ENCODE results near the gene NES. TPM values are rescaled to one million over a fixed set of nuclear protein-coding genes. Genes with fewer than 3 reads are reported as not detected.

The NES gene
- polyA plus RNA-seq, 1 of the 3 experiments (the other 2 are of a cell fraction): 15.8 TPM

DNA sequence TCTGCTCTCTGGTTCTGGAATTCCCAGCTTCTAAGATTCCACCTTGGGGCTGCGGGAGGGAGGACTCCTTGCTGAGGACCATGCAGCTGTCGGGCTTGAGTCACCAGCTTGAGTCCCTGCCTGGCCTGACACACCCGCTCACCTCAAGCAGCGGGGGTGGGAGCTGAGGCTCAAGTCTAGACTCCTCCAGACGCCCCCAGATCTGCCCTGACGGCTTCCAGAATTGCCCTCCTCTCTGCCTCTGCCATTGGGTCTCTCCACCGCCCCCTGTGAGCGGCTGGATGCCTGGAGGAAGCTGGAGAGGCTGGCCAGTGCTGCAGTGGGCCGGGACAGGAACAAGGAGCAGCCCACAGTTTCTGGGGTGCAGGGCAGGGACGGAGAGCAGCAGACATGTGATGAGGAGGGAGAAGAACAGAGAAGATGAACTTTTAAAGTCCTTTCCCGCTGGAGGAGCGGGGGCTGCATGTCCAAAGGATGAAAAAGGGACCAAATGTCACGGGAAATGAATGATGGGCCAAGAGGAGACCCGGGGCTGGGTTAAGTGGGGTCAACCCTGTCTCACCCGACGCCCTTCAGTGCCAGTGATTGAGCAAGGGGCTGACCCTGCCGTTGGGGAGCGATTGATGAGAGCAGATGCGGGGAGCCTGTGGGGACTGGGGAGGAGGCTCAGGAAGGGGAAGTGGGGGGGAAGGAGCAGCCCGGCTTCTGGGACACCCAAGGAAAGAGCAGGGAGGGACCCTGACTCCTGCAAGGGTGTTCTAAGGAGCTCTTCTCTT is 14.6 kb upstream of the NES start:
- H4K20me1 ChIP-seq (ENCODE audit: insufficient read depth): no peaks in the 10 kb centered on the region
- no peak for DNase-seq
- no peaks in the 10 kb centered on the region for H3K9me3 ChIP-seq
- no peak overlapping the region for H2AFZ ChIP-seq (ENCODE audit: low read depth)
- H3K4me3 ChIP-seq (ENCODE audit: low read depth in 2 of 2, low read length in 1 of 2): no peak overlapping the region
- H3K9me2 ChIP-seq: no peaks in the 10 kb centered on the region
- peaks cover 15% of the 10 kb centered on the region for H3F3A ChIP-seq (replicated peaks; ENCODE audit: insufficient read depth)
- H3K79me2 ChIP-seq (ENCODE audit: insufficient read depth): no peaks in the 10 kb centered on the region
- ChIA-PET POLR2A (interaction anchor here (1.0 to 4.3 kb wide), 4 partner anchors 10 to 37 kb away, joined by 3 to 57 read pairs (median 16); partner anchors contain the start of genes CRABP2, ISG20L2 and METTL25B), CTCF (interaction anchor here (1.2 to 45.5 kb wide), 9 partner anchors 13 to 236 kb away, joined by 4 to 2702 read pairs (median 71); partner anchors contain the start of genes CRABP2, INSRR, ISG20L2 and METTL25B)
- peak overlapping the region; percentile 41; the same call in 1 of the 2 replicates for H3K4me2 ChIP-seq
- H3K27ac ChIP-seq (ENCODE audit: low read depth in 2 of 2, low read length in 1 of 2): peak overlapping the region in 1 of 2 experiments; percentile 86; a peak in 2 of 4 replicates
- peak; percentile 7; the same call in 1 of the 2 replicates for TF ChIP-seq SMC3 (IDR thresholded peaks at IDR 0.05; ENCODE audit: low read depth, low read length)
- TF ChIP-seq YY1 (IDR thresholded peaks at IDR 0.05; ENCODE audit: low read depth): no peak
- peaks cover 14 to 58% of the 10 kb centered on the region in 2 experiments; a peak in 3 of 4 replicates for H3K4me1 ChIP-seq (ENCODE audit: control insufficient read depth in 1 of 2, insufficient read depth in 2 of 2, low read depth in 1 of 2, low read length in 1 of 2)
- WGBS (ENCODE audit: low lambda C conversion rate): 75% methylated on average over 16 of the region's 20 CpGs
- H3K27me3 ChIP-seq (ENCODE audit: insufficient read depth): no peaks in the 10 kb centered on the region
- no peak overlapping the region for H3K9ac ChIP-seq
- H3K36me3 ChIP-seq (replicated peaks in 1 of 2; ENCODE audit: control insufficient read depth in 1 of 2, insufficient read depth in 2 of 2, low read length in 1 of 2): no peaks in the 10 kb centered on the region

DNA sequence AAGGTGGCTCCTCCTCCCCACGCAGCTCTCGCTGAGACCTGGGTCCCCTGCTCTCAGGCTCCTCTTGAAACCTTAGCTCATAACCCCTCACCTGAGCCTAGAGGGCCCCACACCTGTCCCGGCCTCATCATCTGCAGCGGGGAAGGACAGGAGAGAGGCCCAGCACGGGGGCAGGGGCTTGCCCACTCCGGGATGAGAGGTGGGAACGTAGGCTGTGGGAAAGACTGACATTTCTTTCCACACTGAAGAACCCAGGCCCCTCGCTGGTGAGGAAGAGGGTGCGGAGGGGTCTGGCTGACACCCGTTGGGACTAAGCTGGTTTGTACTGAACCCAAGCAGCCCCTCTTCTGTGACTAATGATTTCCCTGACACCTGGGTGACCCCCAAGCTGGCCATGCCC is 14.0 kb upstream of the NES start:
- Histone ChIP-seq H3K4me3 (ENCODE audit: low read depth in 2 of 2, low read length in 1 of 2) (no peak overlapping the region), H3K27me3 (ENCODE audit: insufficient read depth) (no peaks in the 10 kb centered on the region), H3K79me2 (ENCODE audit: insufficient read depth) (no peaks in the 10 kb centered on the region), H3K4me2 (no peak overlapping the region), H2AFZ (ENCODE audit: low read depth) (no peak overlapping the region), H3K27ac (ENCODE audit: low read depth in 2 of 2, low read length in 1 of 2) (peak overlapping the region in 1 of 2 experiments; percentile 86; a peak in 2 of 4 replicates), H3K9me3 (no peaks in the 10 kb centered on the region), H3K9ac (no peak overlapping the region), H3K36me3 (replicated peaks in 1 of 2; ENCODE audit: control insufficient read depth in 1 of 2, insufficient read depth in 2 of 2, low read length in 1 of 2) (no peaks in the 10 kb centered on the region), H4K20me1 (ENCODE audit: insufficient read depth) (no peaks in the 10 kb centered on the region), H3K9me2 (no peaks in the 10 kb centered on the region), H3F3A (replicated peaks; ENCODE audit: insufficient read depth) (peaks cover 11% of the 10 kb centered on the region), H3K4me1 (ENCODE audit: control insufficient read depth in 1 of 2, insufficient read depth in 2 of 2, low read depth in 1 of 2, low read length in 1 of 2) (peaks cover 14 to 55% of the 10 kb centered on the region in 2 experiments; a peak in 3 of 4 replicates)
- WGBS (ENCODE audit: low lambda C conversion rate): 92% methylated on average over 10 of the region's 10 CpGs
- ChIA-PET CTCF (interaction anchor here (1.2 to 45.5 kb wide), 12 partner anchors 12 to 237 kb away, joined by 4 to 2702 read pairs (median 53); partner anchors contain the start of genes CRABP2, INSRR, ISG20L2 and METTL25B), POLR2A (interaction anchor here (1.4 to 4.3 kb wide), 4 partner anchors 10 to 38 kb away, joined by 6 to 57 read pairs (median 32); partner anchors contain the start of genes CRABP2, ISG20L2 and METTL25B)
- TF ChIP-seq TCF12 (IDR thresholded peaks at IDR 0.05) (no peak), POLR2AphosphoS5 (IDR thresholded peaks at IDR 0.05; ENCODE audit: low read depth, low read length) (no peak), EP300 (IDR thresholded peaks at IDR 0.05; ENCODE audit: borderline replicate concordance in 1 of 2, low read depth in 1 of 2, low read length in 1 of 2) (no peak), RXRA (IDR thresholded peaks at IDR 0.05; ENCODE audit: borderline replicate concordance, low read depth) (no peak), RCOR1 (IDR thresholded peaks at IDR 0.05; ENCODE audit: low read length) (no peak), RFX5 (IDR thresholded peaks at IDR 0.05; ENCODE audit: low read length) (no peak), FOSL2 (IDR thresholded peaks at IDR 0.05; ENCODE audit: borderline replicate concordance, low read depth) (no peak), YY1 (IDR thresholded peaks at IDR 0.05; ENCODE audit: low read depth) (no peak), SMC3 (IDR thresholded peaks at IDR 0.05; ENCODE audit: low read depth, low read length) (no peak)
- TF ChIP-seq, protein P1, sequence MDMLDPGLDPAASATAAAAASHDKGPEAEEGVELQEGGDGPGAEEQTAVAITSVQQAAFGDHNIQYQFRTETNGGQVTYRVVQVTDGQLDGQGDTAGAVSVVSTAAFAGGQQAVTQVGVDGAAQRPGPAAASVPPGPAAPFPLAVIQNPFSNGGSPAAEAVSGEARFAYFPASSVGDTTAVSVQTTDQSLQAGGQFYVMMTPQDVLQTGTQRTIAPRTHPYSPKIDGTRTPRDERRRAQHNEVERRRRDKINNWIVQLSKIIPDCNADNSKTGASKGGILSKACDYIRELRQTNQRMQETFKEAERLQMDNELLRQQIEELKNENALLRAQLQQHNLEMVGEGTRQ (IDR thresholded peaks at IDR 0.05; ENCODE audit: borderline replicate concordance, low read depth, low read length): no peak
- TF ChIP-seq, protein P2, sequence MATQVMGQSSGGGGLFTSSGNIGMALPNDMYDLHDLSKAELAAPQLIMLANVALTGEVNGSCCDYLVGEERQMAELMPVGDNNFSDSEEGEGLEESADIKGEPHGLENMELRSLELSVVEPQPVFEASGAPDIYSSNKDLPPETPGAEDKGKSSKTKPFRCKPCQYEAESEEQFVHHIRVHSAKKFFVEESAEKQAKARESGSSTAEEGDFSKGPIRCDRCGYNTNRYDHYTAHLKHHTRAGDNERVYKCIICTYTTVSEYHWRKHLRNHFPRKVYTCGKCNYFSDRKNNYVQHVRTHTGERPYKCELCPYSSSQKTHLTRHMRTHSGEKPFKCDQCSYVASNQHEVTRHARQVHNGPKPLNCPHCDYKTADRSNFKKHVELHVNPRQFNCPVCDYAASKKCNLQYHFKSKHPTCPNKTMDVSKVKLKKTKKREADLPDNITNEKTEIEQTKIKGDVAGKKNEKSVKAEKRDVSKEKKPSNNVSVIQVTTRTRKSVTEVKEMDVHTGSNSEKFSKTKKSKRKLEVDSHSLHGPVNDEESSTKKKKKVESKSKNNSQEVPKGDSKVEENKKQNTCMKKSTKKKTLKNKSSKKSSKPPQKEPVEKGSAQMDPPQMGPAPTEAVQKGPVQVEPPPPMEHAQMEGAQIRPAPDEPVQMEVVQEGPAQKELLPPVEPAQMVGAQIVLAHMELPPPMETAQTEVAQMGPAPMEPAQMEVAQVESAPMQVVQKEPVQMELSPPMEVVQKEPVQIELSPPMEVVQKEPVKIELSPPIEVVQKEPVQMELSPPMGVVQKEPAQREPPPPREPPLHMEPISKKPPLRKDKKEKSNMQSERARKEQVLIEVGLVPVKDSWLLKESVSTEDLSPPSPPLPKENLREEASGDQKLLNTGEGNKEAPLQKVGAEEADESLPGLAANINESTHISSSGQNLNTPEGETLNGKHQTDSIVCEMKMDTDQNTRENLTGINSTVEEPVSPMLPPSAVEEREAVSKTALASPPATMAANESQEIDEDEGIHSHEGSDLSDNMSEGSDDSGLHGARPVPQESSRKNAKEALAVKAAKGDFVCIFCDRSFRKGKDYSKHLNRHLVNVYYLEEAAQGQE (IDR thresholded peaks at IDR 0.05; ENCODE audit: low read depth, low read length): no peak
- TF ChIP-seq, protein P3, sequence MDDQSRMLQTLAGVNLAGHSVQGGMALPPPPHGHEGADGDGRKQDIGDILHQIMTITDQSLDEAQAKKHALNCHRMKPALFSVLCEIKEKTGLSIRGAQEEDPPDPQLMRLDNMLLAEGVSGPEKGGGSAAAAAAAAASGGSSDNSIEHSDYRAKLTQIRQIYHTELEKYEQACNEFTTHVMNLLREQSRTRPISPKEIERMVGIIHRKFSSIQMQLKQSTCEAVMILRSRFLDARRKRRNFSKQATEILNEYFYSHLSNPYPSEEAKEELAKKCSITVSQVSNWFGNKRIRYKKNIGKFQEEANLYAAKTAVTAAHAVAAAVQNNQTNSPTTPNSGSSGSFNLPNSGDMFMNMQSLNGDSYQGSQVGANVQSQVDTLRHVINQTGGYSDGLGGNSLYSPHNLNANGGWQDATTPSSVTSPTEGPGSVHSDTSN (IDR thresholded peaks at IDR 0.05): no peak
- no peak for DNase-seq

Measured in SK-N-SH (cell line).